Activated CD8-positive, alpha-beta T cell treated with anti-CD3 and anti-CD28 coated beads for 36 hours (primary cell): ENCODE data around the gene MAGI3. TPM values are rescaled to one million over a fixed set of nuclear protein-coding genes. Genes with fewer than 3 reads are reported as not detected.
A peak's percentile ranks its signal among the peaks of the same experiment; 100 is the strongest.

ENCODE experiments used
- ATAC-seq: fragments of 200-7000 bp; cut with Tn5 transposase; one replicate; pipeline ENCODE4 v1.10.0; 2021; ENCODE audit warnings: mild to moderate bottlenecking, moderate library complexity
- CTCF ChIA-PET: fragments of 350-600 bp; sonication (Branson Sonifier 250); formaldehyde crosslinking; loops from one replicate; lab custom pipeline; 2021; ENCODE audit warnings: antibody characterized with exemption; lab: Charles Lee
- POLR2A ChIA-PET: fragments of 350-600 bp; sonication (Branson Sonifier 250); formaldehyde crosslinking; loops from one replicate; lab custom pipeline; 2021; ENCODE audit warnings: antibody characterized with exemption; lab: Charles Lee
- DNase-seq: peaks from one replicate; pipeline ENCODE4 v3.0.0-alpha.2; 2020
- H3K27ac Mint-ChIP-seq: one replicate; pipeline ENCODE4 v1.8.0; 2021; ENCODE audit warnings: mild to moderate bottlenecking, mixed read lengths
- H3K27me3 Mint-ChIP-seq: one replicate; pipeline ENCODE4 v1.8.0; 2021; ENCODE audit warnings: mixed read lengths
- H3K36me3 Mint-ChIP-seq: one replicate; pipeline ENCODE4 v1.8.0; 2021; ENCODE audit warnings: low read depth, mixed read lengths
- H3K4me1 Mint-ChIP-seq: one replicate; pipeline ENCODE4 v1.8.0; 2021; ENCODE audit warnings: low read depth, mixed read lengths
- H3K4me3 Mint-ChIP-seq: one replicate; pipeline ENCODE4 v1.8.0; 2021; ENCODE audit warnings: mild to moderate bottlenecking, moderate library complexity, mixed read lengths
- H3K9me3 Mint-ChIP-seq: one replicate; pipeline ENCODE4 v1.8.0; 2021; ENCODE audit warnings: mixed read lengths
- intact Hi-C: fragments of 100-400 bp; cut with micrococcal nuclease; formaldehyde crosslinking; loops from one replicate; pipeline ENCODE4 v1.10.0; 2022
- total RNA-seq, 2 experiments: library from RNA; stranded (reverse); gene quantifications; one replicate each; pipeline ENCODE4 v1.2.3, GENCODE V29; 2021
- TF ChIP-seq, protein P1 (sequence below): fragments of 200-600 bp; IDR thresholded peaks from one replicate; pipeline ENCODE4 v1.8.0; 2022; ENCODE audit warnings: antibody characterized with exemption, mild to moderate bottlenecking

Gene MAGI3
- total RNA-seq, 2 experiments from 2014 or later: 2.5 to 3.1 TPM

DNA sequence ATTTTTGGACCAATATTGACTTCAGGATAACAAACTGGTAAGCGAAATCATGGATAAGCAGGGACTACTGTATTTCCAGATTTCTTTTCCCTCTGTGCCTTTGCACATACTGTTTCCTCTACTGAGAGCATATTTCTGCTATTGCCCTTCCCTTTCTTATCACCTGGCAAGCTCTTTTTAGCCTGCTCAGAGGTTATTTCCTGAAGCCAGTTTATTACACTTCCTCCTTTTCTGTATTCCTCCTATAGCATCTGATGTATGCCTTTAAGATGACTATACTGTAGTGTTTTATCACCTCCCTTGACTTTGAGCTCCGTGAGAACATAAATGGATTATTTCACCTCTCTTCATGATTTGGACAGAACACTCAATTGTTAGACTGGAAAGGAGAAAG is 49.0 kb downstream of the MAGI3 start:
- Mint-ChIP-seq H3K9me3 (peaks cover 4% of the 10 kb centered on the region), H3K27ac (no peak overlapping the region), H3K27me3 (peaks cover 3% of the 10 kb centered on the region), H3K4me3 (no peak overlapping the region), H3K4me1 (no peaks in the 10 kb centered on the region), H3K36me3 (no peaks in the 10 kb centered on the region)
- TF ChIP-seq, protein P1, sequence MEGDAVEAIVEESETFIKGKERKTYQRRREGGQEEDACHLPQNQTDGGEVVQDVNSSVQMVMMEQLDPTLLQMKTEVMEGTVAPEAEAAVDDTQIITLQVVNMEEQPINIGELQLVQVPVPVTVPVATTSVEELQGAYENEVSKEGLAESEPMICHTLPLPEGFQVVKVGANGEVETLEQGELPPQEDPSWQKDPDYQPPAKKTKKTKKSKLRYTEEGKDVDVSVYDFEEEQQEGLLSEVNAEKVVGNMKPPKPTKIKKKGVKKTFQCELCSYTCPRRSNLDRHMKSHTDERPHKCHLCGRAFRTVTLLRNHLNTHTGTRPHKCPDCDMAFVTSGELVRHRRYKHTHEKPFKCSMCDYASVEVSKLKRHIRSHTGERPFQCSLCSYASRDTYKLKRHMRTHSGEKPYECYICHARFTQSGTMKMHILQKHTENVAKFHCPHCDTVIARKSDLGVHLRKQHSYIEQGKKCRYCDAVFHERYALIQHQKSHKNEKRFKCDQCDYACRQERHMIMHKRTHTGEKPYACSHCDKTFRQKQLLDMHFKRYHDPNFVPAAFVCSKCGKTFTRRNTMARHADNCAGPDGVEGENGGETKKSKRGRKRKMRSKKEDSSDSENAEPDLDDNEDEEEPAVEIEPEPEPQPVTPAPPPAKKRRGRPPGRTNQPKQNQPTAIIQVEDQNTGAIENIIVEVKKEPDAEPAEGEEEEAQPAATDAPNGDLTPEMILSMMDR: no peak
- ChIA-PET POLR2A (no interaction called here), CTCF (no interaction called here)
- no peak for ATAC-seq
- intact Hi-C loops: no loop called here
- no peak for DNase-seq

DNA sequence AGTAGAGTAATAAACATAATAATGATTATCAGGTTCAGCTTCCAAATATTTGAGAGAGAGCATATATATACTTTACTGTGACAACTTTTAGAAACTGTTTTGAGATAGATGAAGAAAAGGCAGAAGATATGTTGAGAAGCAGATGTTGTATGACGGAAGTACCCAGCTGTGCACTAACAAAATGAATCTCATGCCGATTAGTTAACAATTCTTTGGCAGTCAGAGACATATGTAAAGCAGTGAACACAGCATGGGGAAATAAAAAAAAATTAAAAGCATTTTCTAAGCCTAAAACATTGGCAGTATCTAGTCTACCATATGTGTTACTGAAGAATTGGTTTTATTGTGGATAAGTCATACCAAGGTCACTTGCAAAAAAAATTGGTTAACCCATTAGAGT is 51.8 kb downstream of the MAGI3 start:
- H3K9me3 Mint-ChIP-seq: peaks cover 12% of the 10 kb centered on the region
- TF ChIP-seq, protein P1: no peak
- ATAC-seq: no peak
- no peak overlapping the region for H3K4me3 Mint-ChIP-seq
- H3K4me1 Mint-ChIP-seq: no peaks in the 10 kb centered on the region
- DNase-seq: no peak
- CTCF ChIA-PET: no interaction called here
- no peak overlapping the region for H3K27ac Mint-ChIP-seq
- H3K36me3 Mint-ChIP-seq: peaks cover 3% of the 10 kb centered on the region
- intact Hi-C loops: no loop called here
- POLR2A ChIA-PET: no interaction called here
- H3K27me3 Mint-ChIP-seq: peaks cover 5% of the 10 kb centered on the region

DNA sequence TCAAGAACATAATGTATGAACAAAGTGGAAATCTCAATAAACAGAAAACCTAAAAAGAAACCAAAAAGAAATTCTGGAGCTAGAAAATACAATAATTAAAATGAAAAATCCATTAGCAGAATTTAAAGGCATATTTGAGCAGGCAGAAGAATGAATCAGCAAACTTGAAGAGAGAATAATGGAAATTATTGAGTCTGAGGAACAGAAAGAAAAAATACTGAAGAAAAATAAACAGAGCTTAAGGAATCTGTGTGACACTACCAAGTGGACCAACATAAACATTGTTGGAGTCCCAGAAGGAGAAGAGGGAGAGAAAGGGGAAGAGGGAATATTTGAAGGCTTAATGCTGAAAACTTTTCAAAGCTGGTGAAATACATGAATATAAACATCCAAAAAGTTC is 54.5 kb downstream of the MAGI3 start:
- peaks cover 3% of the 10 kb centered on the region for H3K36me3 Mint-ChIP-seq
- ChIA-PET CTCF (interaction anchor here (0.7 kb wide), 1 partner anchor 256 kb away, joined by 3 read pairs; no protein-coding TSS in a partner anchor), POLR2A (no interaction called here)
- intact Hi-C loops: no loop called here
- TF ChIP-seq, protein P1: no peak
- ATAC-seq (no peak), DNase-seq (no peak)
- no peaks in the 10 kb centered on the region for H3K4me1 Mint-ChIP-seq
- peaks cover 12% of the 10 kb centered on the region for H3K9me3 Mint-ChIP-seq
- H3K4me3 Mint-ChIP-seq: no peak overlapping the region
- H3K27ac Mint-ChIP-seq: no peak overlapping the region
- peaks cover 4% of the 10 kb centered on the region for H3K27me3 Mint-ChIP-seq

DNA sequence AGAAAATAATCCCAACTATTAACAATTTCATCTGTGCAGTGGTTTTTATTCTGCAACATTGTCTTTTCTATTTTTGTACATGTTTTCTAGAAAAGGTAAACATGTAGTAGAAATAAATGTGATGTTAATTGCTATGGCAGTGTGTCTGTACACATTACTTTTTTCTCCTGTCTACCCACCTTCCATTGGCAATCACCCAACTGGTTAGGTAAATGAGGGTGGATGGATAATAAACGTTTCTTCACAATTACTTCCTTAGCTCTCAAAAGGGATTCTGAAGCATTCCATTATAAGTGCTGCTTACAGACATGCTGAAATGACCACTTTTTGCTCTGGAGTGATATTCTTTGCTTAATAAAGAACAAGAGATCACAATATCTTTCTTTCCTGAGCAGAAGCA is 61.4 kb downstream of the MAGI3 start:
- no peak overlapping the region for H3K27ac Mint-ChIP-seq
- H3K27me3 Mint-ChIP-seq: peaks cover 2% of the 10 kb centered on the region
- no peak overlapping the region for H3K4me3 Mint-ChIP-seq
- ChIA-PET POLR2A (no interaction called here), CTCF (no interaction called here)
- intact Hi-C loops: no loop called here
- no peaks in the 10 kb centered on the region for H3K36me3 Mint-ChIP-seq
- ATAC-seq: no peak
- no peaks in the 10 kb centered on the region for H3K4me1 Mint-ChIP-seq
- no peaks in the 10 kb centered on the region for H3K9me3 Mint-ChIP-seq
- no peak for DNase-seq
- TF ChIP-seq, protein P1: no peak

DNA sequence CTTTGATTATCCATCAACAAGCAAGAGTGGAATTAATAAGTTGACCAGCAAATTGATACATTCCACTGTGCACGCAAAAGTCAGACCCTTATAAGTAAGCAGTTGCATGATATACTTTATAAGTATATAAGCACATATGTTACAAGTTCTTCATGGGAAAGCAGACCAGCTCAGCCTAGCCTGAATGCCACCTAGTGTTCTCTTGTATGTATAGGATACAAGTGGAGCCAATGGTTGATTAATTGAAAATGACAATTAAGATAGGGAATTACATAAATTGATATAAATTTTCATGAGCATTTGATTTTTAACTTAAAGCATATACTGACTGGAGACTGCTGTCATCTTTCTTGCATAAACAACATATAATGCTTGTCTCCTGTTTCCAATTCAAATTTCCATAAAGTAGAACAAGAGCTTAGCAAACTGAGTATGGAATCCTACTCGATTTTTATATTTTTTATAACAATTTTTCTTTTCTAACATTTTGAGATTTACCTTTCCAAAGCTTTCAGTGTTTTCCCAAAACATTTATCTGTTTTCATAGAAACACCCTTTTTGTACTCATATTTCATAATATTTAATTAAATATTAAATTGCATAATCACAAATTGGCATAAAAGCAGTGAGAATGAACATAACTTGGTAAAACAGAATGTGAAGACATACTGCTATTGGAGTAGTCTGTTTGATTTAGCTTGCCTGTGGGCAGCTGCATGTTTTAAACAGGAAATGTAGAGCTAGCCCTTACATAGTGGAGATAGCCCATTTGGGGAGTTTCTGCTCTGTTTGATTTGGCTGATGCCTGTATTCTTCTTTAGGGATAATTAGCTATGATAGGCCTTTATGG is 62.8 kb downstream of the MAGI3 start:
- Mint-ChIP-seq H3K4me1 (no peaks in the 10 kb centered on the region), H3K36me3 (no peaks in the 10 kb centered on the region), H3K4me3 (no peak overlapping the region), H3K9me3 (no peaks in the 10 kb centered on the region), H3K27me3 (peaks cover 2% of the 10 kb centered on the region), H3K27ac (no peak overlapping the region)
- ATAC-seq (no peak), DNase-seq (peak; percentile 19)
- ChIA-PET POLR2A (no interaction called here), CTCF (interaction anchor here (0.7 to 1.7 kb wide), 5 partner anchors 84 to 316 kb away, joined by 3 to 8 read pairs (median 3); no protein-coding TSS in a partner anchor)
- TF ChIP-seq, protein P1: peak; percentile 40
- intact Hi-C loops: no loop called here
